H1 (cell line): ENCODE measurements around the gene MYLK3. TPM values are rescaled to one million over a fixed set of nuclear protein-coding genes. Genes with fewer than 3 reads are reported as not detected.

Experiments
- CTCF ChIA-PET: fragments of 300-600 bp; sonication (Branson Sonifier 250); formaldehyde crosslinking; loops from one replicate; lab custom pipeline; 2021; ENCODE audit not compliant: partially characterized antibody; lab: Charles Lee
- POLR2A ChIA-PET: fragments of 300-600 bp; sonication (Branson Sonifier 250); formaldehyde crosslinking; loops from one replicate; lab custom pipeline; 2021; ENCODE audit warnings: inconsistent platforms; ENCODE audit not compliant: partially characterized antibody; lab: Charles Lee
- DNase-seq, 2 experiments: peaks; one replicate each; pipeline versions ENCODE4 v3.0.0 to v3.0.0-alpha.2; 2010 to 2022; ENCODE audit warnings: low spot score in 2 of 2, low read depth in 1 of 2, mixed read lengths in 1 of 2
- FAIRE-seq: peaks from 2 replicates; lab custom pipeline; 2011; peaks lifted over from hg19 to GRCh38; lab: Jason Lieb, UNC
- H2AFZ ChIP-seq: 2 replicates; pipeline ENCODE4 v1.8.1; 2012; ENCODE audit warnings: low read length, inconsistent platforms
- H2AK5ac ChIP-seq: 2 replicates; pipeline ENCODE4 v1.6.1; 2013; ENCODE audit warnings: low read depth, low read length
- H2BK120ac ChIP-seq: replicated peaks from 2 replicates; pipeline ENCODE3; 2013; ENCODE audit warnings: low read depth, low read length, inconsistent platforms
- H2BK12ac ChIP-seq: 2 replicates; pipeline ENCODE4 v1.6.1; 2013; ENCODE audit warnings: low read depth, low read length
- H2BK15ac ChIP-seq: 2 replicates; pipeline ENCODE4 v1.6.1; 2013; ENCODE audit warnings: low read length
- H2BK20ac ChIP-seq: 2 replicates; pipeline ENCODE4 v1.6.1; 2013; ENCODE audit warnings: low read length
- H2BK5ac ChIP-seq: 2 replicates; pipeline ENCODE4 v1.6.1; 2013; ENCODE audit warnings: low read depth, low read length
- H3K14ac ChIP-seq: 2 replicates; pipeline ENCODE4 v1.6.1; 2013; ENCODE audit warnings: inconsistent platforms; ENCODE audit not compliant: insufficient read length
- H3K18ac ChIP-seq: 2 replicates; pipeline ENCODE4 v1.6.1; 2013; ENCODE audit warnings: low read length; ENCODE audit errors: extremely low read depth
- H3K23ac ChIP-seq: 2 replicates; pipeline ENCODE4 v1.6.1; 2013; ENCODE audit warnings: inconsistent platforms; ENCODE audit not compliant: insufficient read length
- H3K23me2 ChIP-seq: 2 replicates; pipeline ENCODE4 v1.6.1; 2013; ENCODE audit warnings: low read depth, low read length
- H3K27ac ChIP-seq: 2 replicates; pipeline ENCODE4 v1.6.1; 2011; ENCODE audit warnings: low read depth, low read length, inconsistent platforms
- H3K27me3 ChIP-seq, 4 experiments: replicated peaks in 1 of 4; 1 replicate in 1 of 4; 2 replicates in 3 of 4; pipeline versions ENCODE4 v1.6.1 to v1.8.1; 2011 to 2013; ENCODE audit warnings: low read length in 3 of 4, mild to moderate bottlenecking in 3 of 4, inconsistent platforms in 2 of 4, mixed read lengths in 2 of 4, moderate library complexity in 1 of 4; ENCODE audit not compliant: control insufficient read depth in 3 of 4, insufficient read depth in 3 of 4; ENCODE audit errors: extremely low read depth in 1 of 4
- H3K36me3 ChIP-seq, 4 experiments: 2 replicates each; pipeline versions ENCODE4 v1.6.1 to v1.8.1; 2011 to 2013; ENCODE audit warnings: mild to moderate bottlenecking in 4 of 4, low read length in 3 of 4, moderate library complexity in 2 of 4, control low read depth in 1 of 4, inconsistent platforms in 1 of 4; ENCODE audit not compliant: insufficient read depth in 4 of 4, control insufficient read depth in 2 of 4
- H3K4ac ChIP-seq: replicated peaks from 2 replicates; pipeline ENCODE3; 2013; ENCODE audit warnings: low read length, low read depth, mixed read lengths, inconsistent platforms; ENCODE audit not compliant: insufficient read length
- H3K4me1 ChIP-seq, 4 experiments: replicated peaks in 1 of 4; 1 replicate in 1 of 4; 2 replicates in 3 of 4; pipeline versions ENCODE4 v1.6.1 to v1.8.1; 2011 to 2013; ENCODE audit warnings: low read length in 3 of 4, inconsistent platforms in 2 of 4, mixed read lengths in 1 of 4; ENCODE audit not compliant: insufficient read depth in 4 of 4, control insufficient read depth in 3 of 4
- H3K4me2 ChIP-seq, 2 experiments: 2 replicates each; pipeline versions ENCODE4 v1.6.1 to v1.8.1; 2011 to 2013; ENCODE audit warnings: low read depth in 2 of 2, low read length in 2 of 2, control low read depth in 1 of 2, inconsistent platforms in 1 of 2, mild to moderate bottlenecking in 1 of 2; ENCODE audit not compliant: insufficient read depth in 1 of 2
- H3K4me3 ChIP-seq, 4 experiments: fragments of 200-600, 300-600 bp in 1 of 4; sonication (generic), shearing (Covaris generic), sonication (Bioruptor Twin) in 1 of 4; 2 replicates each; pipeline versions ENCODE4 v1.5.1 to v1.8.1; 2011 to 2016; ENCODE audit warnings: low read length in 4 of 4, low read depth in 3 of 4, control low read depth in 2 of 4, inconsistent platforms in 2 of 4, mild to moderate bottlenecking in 2 of 4, mixed read lengths in 1 of 4, moderate library complexity in 1 of 4; ENCODE audit not compliant: insufficient read depth in 2 of 4; ENCODE audit errors: extremely low read depth in 1 of 4
- H3K56ac ChIP-seq: replicated peaks from 2 replicates; pipeline ENCODE3; 2013; ENCODE audit warnings: low read depth, mild to moderate bottlenecking, mixed read lengths, low read length, inconsistent platforms; ENCODE audit not compliant: insufficient read length
- H3K79me1 ChIP-seq: 2 replicates; pipeline ENCODE4 v1.6.1; 2013; ENCODE audit warnings: low read depth, low read length, control low read depth
- H3K79me2 ChIP-seq, 2 experiments: 2 replicates each; pipeline versions ENCODE4 v1.6.1 to v1.8.1; 2012 to 2013; ENCODE audit warnings: low read length in 2 of 2, mild to moderate bottlenecking in 2 of 2, inconsistent platforms in 1 of 2; ENCODE audit not compliant: insufficient read depth in 2 of 2, control insufficient read depth in 1 of 2
- H3K9ac ChIP-seq, 4 experiments: replicated peaks in 1 of 4; 1 replicate in 1 of 4; 2 replicates in 3 of 4; pipeline versions ENCODE4 v1.6.1 to v1.8.1; 2011 to 2013; ENCODE audit warnings: low read depth in 3 of 4, low read length in 3 of 4, control low read depth in 2 of 4, mild to moderate bottlenecking in 2 of 4, moderate library complexity in 2 of 4, inconsistent platforms in 1 of 4; ENCODE audit errors: extremely low read depth in 1 of 4
- H3K9me3 ChIP-seq, 2 experiments: 2 replicates each; pipeline versions ENCODE4 v1.6.1 to v1.8.1; 2012 to 2013; ENCODE audit warnings: mild to moderate bottlenecking in 2 of 2, moderate library complexity in 2 of 2, control low read depth in 1 of 2, inconsistent platforms in 1 of 2, low read depth in 1 of 2, low read length in 1 of 2, mixed read lengths in 1 of 2; ENCODE audit not compliant: insufficient read depth in 2 of 2
- H4K20me1 ChIP-seq, 2 experiments: replicated peaks in 1 of 2; 2 replicates each; pipeline versions ENCODE3 to v1.8.1; 2011 to 2013; ENCODE audit warnings: inconsistent platforms in 2 of 2, low read length in 2 of 2, mild to moderate bottlenecking in 1 of 2; ENCODE audit not compliant: insufficient read depth in 2 of 2, control insufficient read depth in 1 of 2
- H4K5ac ChIP-seq: 2 replicates; pipeline ENCODE4 v1.6.1; 2013; ENCODE audit warnings: low read length, low read depth, mixed read lengths, inconsistent platforms; ENCODE audit not compliant: insufficient read length
- H4K8ac ChIP-seq: 2 replicates; pipeline ENCODE4 v1.8.0; 2013; ENCODE audit warnings: mild to moderate bottlenecking, moderate library complexity, low read length, inconsistent platforms; ENCODE audit not compliant: insufficient read depth; ENCODE audit errors: extremely low read depth
- H4K91ac ChIP-seq: replicated peaks from 2 replicates; pipeline ENCODE3; 2013; ENCODE audit warnings: low read length, mixed read lengths, inconsistent platforms; ENCODE audit not compliant: insufficient read length
- RAD21 ChIP-seq, 2 experiments: IDR thresholded peaks in 1 of 2; conservative IDR thresholded peaks in 1 of 2; 2 replicates each; pipeline ENCODE4 v1.6.1; 2011; ENCODE audit warnings: low read depth in 2 of 2, low read length in 2 of 2, improper control_type of control experiment in 1 of 2, inconsistent platforms in 1 of 2, mild to moderate bottlenecking in 1 of 2, moderate library complexity in 1 of 2
- TAF1 ChIP-seq: IDR thresholded peaks from 2 replicates; pipeline ENCODE4 v1.6.1; 2011; ENCODE audit warnings: mild to moderate bottlenecking, low read depth, low read length
- WGBS, 2 experiments: shearing (Covaris generic) in 1 of 2; methylation state at CpG; one replicate each; pipeline versions ENCODE4 v1.1.6 to v1.1.7; 2013 to 2015; ENCODE audit warnings: low lambda C conversion rate in 2 of 2, mixed read lengths in 2 of 2, inconsistent platforms in 1 of 2, low coverage in 1 of 2, missing lambda C conversion rate in 1 of 2; ENCODE audit not compliant: insufficient replicate concordance in 2 of 2, insufficient coverage in 1 of 2, insufficient read length in 1 of 2; ENCODE audit errors: extremely low coverage in 1 of 2, missing lambda C conversion rate in 1 of 2; 5-methylcytosine and 5-hydroxymethylcytosine counted together
- polyA plus RNA-seq, 7 experiments: library from polyadenylated mRNA; depleted of rRNA in 3 of 7; stranded (reverse) in 5 of 7; unstranded in 2 of 7; fragments of >200 nt in 5 of 7; fragments of 200-250 nt in 2 of 7; gene quantifications; 1 replicate in 5 of 7; 2 replicates in 1 of 7; 4 replicates in 1 of 7; pipeline versions ENCODE4 v1.2.1 to v1.2.3, GENCODE V29; 2011 to 2013; ENCODE audit warnings: missing spikeins in 2 of 7, mixed read lengths in 2 of 7
- total RNA-seq: library from RNA; stranded (reverse); fragmentation: NEBNext Ultra II Directional; extraction: Animal tissue kit (Norgen Biotek cat#: 25700); gene quantifications from 2 replicates; pipeline ENCODE4 v1.2.1, GENCODE V29; 2021
- TF ChIP-seq, protein P1 (sequence below), 3 experiments: IDR thresholded peaks; 1 replicate in 2 of 3; 2 replicates in 1 of 3; pipeline versions ENCODE4 v1.5.1 to v1.6.1; 2011; ENCODE audit warnings: low read length in 3 of 3, mild to moderate bottlenecking in 3 of 3, inconsistent platforms in 2 of 3, low read depth in 1 of 3, moderate library complexity in 1 of 3; ENCODE audit not compliant: insufficient read depth in 1 of 3; ENCODE audit errors: control extremely low read depth in 1 of 3

The MYLK3 gene
- total and polyA plus RNA-seq, 2 of the 8 experiments (the other 6 are each of a cell fraction or from before 2014, with no cell fraction given): 0.14 to 0.35 TPM

GRCh38 chr16:46673320-46674013, 74.7 kb downstream of the MYLK3 start:
- Histone ChIP-seq H3K9me3 (no peaks in the 10 kb centered on the region), H3K4me2 (no peak overlapping the region), H4K8ac (no peak overlapping the region), H2BK5ac (no peak overlapping the region), H3K79me2 (peaks cover 0 to 2% of the 10 kb centered on the region in 2 experiments; a peak in 1 of 4 replicates), H2AK5ac (no peak overlapping the region), H3K4ac (no peak overlapping the region), H2BK120ac (no peak overlapping the region), H3K4me3 (no peak overlapping the region), H3K9ac (no peak overlapping the region), H3K14ac (no peak overlapping the region), H3K23ac (no peak overlapping the region), H3K18ac (no peak overlapping the region), H3K4me1 (no peaks in the 10 kb centered on the region), H3K79me1 (no peaks in the 10 kb centered on the region), H3K27me3 (no peaks in the 10 kb centered on the region), H3K56ac (no peak overlapping the region), H2AFZ (no peak overlapping the region), H4K5ac (no peak overlapping the region), H3K23me2 (no peaks in the 10 kb centered on the region), H3K36me3 (peaks cover 6 to 50% (median 41%) of the 10 kb centered on the region in 4 experiments), H3K27ac (no peak overlapping the region), H2BK12ac (no peak overlapping the region), H2BK15ac (no peak overlapping the region), H4K20me1 (peaks cover 0 to 2% of the 10 kb centered on the region in 2 experiments), H4K91ac (no peak overlapping the region), H2BK20ac (no peak overlapping the region)
- FAIRE-seq (peak; percentile 63), DNase-seq (peak in 1 of 2 experiments; percentile 58)
- WGBS, 2 experiments: 56% methylated on average over 6 of the region's 6 CpGs; no CpG with 5 or more reads in 1 of the 2 experiments
- POLR2A ChIA-PET: interaction anchor here (0.6 to 0.7 kb wide), 2 partner anchors 18 to 1384 kb away, joined by 4 to 5 read pairs; no protein-coding TSS in a partner anchor
- CTCF ChIA-PET: interaction anchor here (0.6 to 3.6 kb wide), 31 partner anchors 9 to 1335 kb away, joined by 3 to 35 read pairs (median 4); partner anchors contain the start of gene ORC6
- TF ChIP-seq TAF1 (no peak), RAD21 (IDR thresholded peaks at IDR 0.05 in 1 of 2, conservative IDR thresholded peaks at IDR 0.05 in 1 of 2; ENCODE audit: low read depth in 2 of 2, low read length in 2 of 2) (peak; percentile 87 to 89)
- TF ChIP-seq, protein P1, sequence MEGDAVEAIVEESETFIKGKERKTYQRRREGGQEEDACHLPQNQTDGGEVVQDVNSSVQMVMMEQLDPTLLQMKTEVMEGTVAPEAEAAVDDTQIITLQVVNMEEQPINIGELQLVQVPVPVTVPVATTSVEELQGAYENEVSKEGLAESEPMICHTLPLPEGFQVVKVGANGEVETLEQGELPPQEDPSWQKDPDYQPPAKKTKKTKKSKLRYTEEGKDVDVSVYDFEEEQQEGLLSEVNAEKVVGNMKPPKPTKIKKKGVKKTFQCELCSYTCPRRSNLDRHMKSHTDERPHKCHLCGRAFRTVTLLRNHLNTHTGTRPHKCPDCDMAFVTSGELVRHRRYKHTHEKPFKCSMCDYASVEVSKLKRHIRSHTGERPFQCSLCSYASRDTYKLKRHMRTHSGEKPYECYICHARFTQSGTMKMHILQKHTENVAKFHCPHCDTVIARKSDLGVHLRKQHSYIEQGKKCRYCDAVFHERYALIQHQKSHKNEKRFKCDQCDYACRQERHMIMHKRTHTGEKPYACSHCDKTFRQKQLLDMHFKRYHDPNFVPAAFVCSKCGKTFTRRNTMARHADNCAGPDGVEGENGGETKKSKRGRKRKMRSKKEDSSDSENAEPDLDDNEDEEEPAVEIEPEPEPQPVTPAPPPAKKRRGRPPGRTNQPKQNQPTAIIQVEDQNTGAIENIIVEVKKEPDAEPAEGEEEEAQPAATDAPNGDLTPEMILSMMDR (IDR thresholded peaks at IDR 0.05; ENCODE audit: control extremely low read depth in 1 of 3, insufficient read depth in 1 of 3, low read depth in 1 of 3, low read length in 3 of 3): peak; percentile 89 to 97 (median 91)
